ENCODE data around the gene POTEG.
"Not testable (repeated sequence)": the region's sequence is repeated elsewhere in the genome, so short reads cannot be mapped to it uniquely, and the experiment has no call there.

The POTEG gene

DNA sequence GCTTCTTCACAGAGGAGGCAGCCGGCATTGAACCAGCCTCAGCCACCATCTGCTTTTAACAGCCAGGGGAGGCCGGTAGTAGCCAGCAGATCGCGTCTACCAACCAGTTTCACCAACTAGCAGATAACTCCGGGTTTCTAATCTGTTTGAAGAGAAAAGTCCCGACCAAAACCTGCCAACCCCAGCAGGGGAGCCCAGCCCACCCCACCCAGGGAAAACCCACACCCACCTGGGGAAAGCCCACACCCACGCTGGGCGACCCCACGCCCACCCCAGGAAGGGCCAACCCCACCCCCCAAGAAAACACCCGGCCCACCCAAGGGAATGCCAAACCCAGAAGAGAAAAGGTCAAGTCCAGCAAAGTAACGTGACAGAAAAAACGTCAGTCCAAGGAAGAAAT is at the start of gene POTEG:
Gene POTEG, minus strand, starts transcription at position 101 of the 400 bp plus-strand sequence. Its CDS starts 52 bp downstream, at position 49.
- H3K27me3 ChIP-seq (ENCODE audit: control insufficient read depth, insufficient read depth, low read length); H3K9ac ChIP-seq; H3K4me1 ChIP-seq; H3K4me2 ChIP-seq (ENCODE audit: low read length); H3K9me3 ChIP-seq (ENCODE audit: control insufficient read depth, low read length); H3K4me3 ChIP-seq (ENCODE audit: low read depth, low read length); H3K36me3 ChIP-seq (ENCODE audit: control insufficient read depth, insufficient read depth, low read length); H3K27ac ChIP-seq; H2AFZ ChIP-seq; H3K79me2 ChIP-seq: not testable (repeated sequence)

DNA sequence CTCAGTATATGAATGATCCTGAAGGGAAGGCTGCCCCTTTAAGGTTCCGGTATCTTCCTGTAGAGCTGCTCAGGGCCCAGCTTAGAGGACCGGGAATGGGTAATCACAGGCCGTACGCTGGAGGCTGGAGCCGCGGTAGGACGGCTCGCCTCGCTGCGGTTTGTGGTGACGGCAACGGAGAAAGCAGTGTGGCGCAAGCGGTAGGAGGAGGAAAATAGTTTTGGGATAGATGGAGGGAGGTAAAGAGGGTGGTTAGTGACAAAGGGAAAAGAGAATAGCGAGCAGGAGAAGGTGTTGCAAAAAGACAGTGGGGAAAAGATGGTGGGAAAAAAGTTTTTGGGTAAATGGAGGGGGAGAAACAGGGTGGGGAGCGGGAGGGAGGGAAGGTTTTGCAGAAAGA is 48.0 kb upstream of the POTEG start:
- not testable (repeated sequence) for H3K4me2 ChIP-seq (ENCODE audit: low read length); H2AFZ ChIP-seq; H3K27ac ChIP-seq

DNA sequence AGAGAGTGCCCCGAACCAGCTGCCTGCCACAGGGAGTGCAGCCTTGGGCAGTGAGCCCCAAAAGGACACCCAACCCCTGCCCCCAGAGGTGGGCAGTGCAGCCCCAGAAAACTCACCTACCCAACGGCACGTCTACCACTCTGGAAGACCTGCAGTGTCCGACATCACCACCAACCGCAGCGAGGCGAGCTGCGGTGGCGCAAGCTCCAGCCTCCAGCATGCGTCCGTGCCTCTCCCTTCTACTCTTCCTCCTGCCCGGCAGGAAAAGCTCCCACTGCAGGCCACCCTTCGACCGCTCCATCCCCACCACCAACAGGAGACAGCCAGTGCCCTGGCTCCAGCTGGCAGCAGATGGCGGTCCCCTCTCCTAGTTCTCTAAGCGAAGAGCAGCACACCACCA is 47.3 kb upstream of the POTEG start:
- H3K9me3 ChIP-seq (ENCODE audit: control insufficient read depth, low read length); H2AFZ ChIP-seq; H3K79me2 ChIP-seq; H3K4me3 ChIP-seq (ENCODE audit: low read depth, low read length); H3K9ac ChIP-seq; H3K4me2 ChIP-seq (ENCODE audit: low read length); H3K27me3 ChIP-seq (ENCODE audit: control insufficient read depth, insufficient read depth, low read length); H3K27ac ChIP-seq; H3K36me3 ChIP-seq (ENCODE audit: control insufficient read depth, insufficient read depth, low read length); H3K4me1 ChIP-seq: not testable (repeated sequence)

More for the DNA sequence above, 48.0 kb upstream of the POTEG start:
- H3K4me1 ChIP-seq; H3K4me3 ChIP-seq (ENCODE audit: low read depth, low read length); H3K36me3 ChIP-seq (ENCODE audit: control insufficient read depth, insufficient read depth, low read length); H3K79me2 ChIP-seq; H3K9me3 ChIP-seq (ENCODE audit: control insufficient read depth, low read length); H3K27me3 ChIP-seq (ENCODE audit: control insufficient read depth, insufficient read depth, low read length); H3K9ac ChIP-seq: not testable (repeated sequence)

DNA sequence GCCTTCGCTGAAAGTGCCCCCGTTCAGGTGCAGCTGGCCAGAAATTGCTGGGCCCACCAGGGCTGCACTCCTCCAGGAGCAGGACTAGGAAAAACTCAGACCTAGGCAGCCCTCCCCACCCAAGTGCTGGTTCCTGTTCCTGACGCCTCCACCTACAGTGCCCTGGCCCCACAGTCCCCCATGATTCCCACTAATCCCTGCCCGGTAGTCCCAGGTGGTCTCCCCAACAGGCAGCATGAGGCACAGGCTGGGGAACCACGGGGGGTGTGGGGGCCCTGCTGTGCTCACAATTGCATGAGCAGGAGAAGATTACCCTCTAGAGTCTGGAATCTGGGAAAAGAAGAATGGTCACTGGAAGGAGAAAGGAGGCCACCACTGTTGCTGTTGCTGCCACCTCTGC is 46.4 kb upstream of the POTEG start:
- not testable (repeated sequence) for H3K27ac ChIP-seq; H3K79me2 ChIP-seq; H3K36me3 ChIP-seq (ENCODE audit: control insufficient read depth, insufficient read depth, low read length); H2AFZ ChIP-seq; H3K9me3 ChIP-seq (ENCODE audit: control insufficient read depth, low read length); H3K4me3 ChIP-seq (ENCODE audit: low read depth, low read length); H3K9ac ChIP-seq; H3K27me3 ChIP-seq (ENCODE audit: control insufficient read depth, insufficient read depth, low read length); H3K4me2 ChIP-seq (ENCODE audit: low read length); H3K4me1 ChIP-seq

DNA sequence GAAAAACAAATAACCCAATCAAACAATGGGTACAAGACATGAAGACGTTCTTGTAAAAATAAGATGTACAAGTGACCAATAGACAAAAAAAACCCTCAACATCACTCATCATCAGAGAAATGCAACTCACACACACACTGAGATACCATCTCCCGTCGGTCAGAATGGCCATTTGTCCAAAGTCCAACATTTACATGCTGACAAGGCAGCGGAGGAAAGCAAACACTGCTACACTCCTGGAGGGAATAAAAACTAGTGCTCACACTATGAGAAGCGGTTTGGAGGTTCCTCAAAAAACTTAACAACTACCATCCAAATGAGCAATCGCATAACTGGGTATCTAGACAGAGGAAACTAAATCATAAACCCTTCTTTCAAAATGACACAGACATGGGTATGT is 11.6 kb upstream of the POTEG start:
- not testable (repeated sequence) for H3K27me3 ChIP-seq (ENCODE audit: control insufficient read depth, insufficient read depth, low read length); H3K9me3 ChIP-seq (ENCODE audit: control insufficient read depth, low read length); H2AFZ ChIP-seq; H3K4me1 ChIP-seq; H3K9ac ChIP-seq; H3K27ac ChIP-seq; H3K4me2 ChIP-seq (ENCODE audit: low read length); H3K36me3 ChIP-seq (ENCODE audit: control insufficient read depth, insufficient read depth, low read length); H3K4me3 ChIP-seq (ENCODE audit: low read depth, low read length); H3K79me2 ChIP-seq

DNA sequence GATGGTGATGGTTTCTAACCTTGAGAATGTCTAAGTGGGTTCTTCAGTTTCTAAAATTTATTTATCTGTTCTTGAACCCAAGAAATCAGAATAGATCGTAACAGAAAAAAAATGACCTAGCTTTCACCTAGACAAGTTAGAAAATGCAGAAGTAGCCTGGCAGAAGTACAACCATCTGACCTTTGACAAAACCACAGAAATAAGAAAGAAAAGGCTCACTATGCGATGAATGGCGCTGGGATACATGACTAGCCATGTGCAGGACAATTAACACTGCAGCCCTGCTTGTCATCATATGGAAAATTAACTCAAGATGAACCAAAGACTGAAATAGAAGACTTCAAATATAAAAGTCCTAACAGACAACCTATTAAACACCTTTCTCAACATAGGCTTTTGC is 5.7 kb upstream of the POTEG start:
- not testable (repeated sequence) for H3K9me3 ChIP-seq (ENCODE audit: control insufficient read depth, low read length); H3K27ac ChIP-seq; H3K4me2 ChIP-seq (ENCODE audit: low read length); H3K9ac ChIP-seq; H3K36me3 ChIP-seq (ENCODE audit: control insufficient read depth, insufficient read depth, low read length); H3K27me3 ChIP-seq (ENCODE audit: control insufficient read depth, insufficient read depth, low read length); H2AFZ ChIP-seq; H3K79me2 ChIP-seq; H3K4me1 ChIP-seq; H3K4me3 ChIP-seq (ENCODE audit: low read depth, low read length)

DNA sequence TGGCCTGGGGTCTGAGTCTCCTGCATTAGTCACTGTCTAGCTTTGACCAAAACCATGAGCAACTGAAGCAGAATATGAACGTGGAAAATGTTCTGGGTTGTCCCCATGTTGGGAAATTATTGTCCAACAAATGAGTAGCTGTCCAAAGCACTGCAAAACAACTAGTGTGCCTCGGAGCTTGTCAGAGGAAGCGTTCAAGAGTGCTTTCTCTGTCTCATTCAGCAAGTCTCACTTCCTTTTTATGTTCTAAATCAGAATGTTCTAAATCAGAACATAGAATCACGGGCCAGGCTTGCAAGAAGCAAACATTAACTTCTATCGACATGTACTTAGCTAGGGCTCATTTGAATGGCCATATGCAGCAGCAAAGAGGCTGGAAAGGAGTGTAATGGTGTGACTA is 5.1 kb upstream of the POTEG start:
- not testable (repeated sequence) for H2AFZ ChIP-seq; H3K27ac ChIP-seq; H3K9ac ChIP-seq; H3K4me1 ChIP-seq; H3K4me2 ChIP-seq (ENCODE audit: low read length); H3K4me3 ChIP-seq (ENCODE audit: low read depth, low read length); H3K79me2 ChIP-seq; H3K36me3 ChIP-seq (ENCODE audit: control insufficient read depth, insufficient read depth, low read length); H3K27me3 ChIP-seq (ENCODE audit: control insufficient read depth, insufficient read depth, low read length); H3K9me3 ChIP-seq (ENCODE audit: control insufficient read depth, low read length)

DNA sequence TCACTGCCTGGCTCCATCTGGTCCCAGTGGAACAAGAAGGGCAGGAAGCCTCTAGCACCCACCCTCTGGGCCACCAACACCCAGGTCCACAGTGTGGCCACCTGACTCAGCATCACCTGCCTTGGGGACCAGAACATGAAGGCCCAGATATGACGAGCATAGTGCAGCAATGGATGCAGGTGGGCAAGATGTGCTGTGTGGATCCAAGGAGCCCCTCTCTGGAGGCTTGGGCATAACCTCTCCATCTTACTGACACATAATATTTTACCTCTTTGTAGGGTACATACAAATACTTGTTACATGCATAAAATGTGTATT is 2.9 kb upstream of the POTEG start:
- H3K27me3 ChIP-seq (ENCODE audit: control insufficient read depth, insufficient read depth, low read length); H3K9ac ChIP-seq; H3K4me1 ChIP-seq; H3K79me2 ChIP-seq; H3K27ac ChIP-seq; H3K4me3 ChIP-seq (ENCODE audit: low read depth, low read length); H2AFZ ChIP-seq; H3K4me2 ChIP-seq (ENCODE audit: low read length); H3K36me3 ChIP-seq (ENCODE audit: control insufficient read depth, insufficient read depth, low read length); H3K9me3 ChIP-seq (ENCODE audit: control insufficient read depth, low read length): not testable (repeated sequence)

DNA sequence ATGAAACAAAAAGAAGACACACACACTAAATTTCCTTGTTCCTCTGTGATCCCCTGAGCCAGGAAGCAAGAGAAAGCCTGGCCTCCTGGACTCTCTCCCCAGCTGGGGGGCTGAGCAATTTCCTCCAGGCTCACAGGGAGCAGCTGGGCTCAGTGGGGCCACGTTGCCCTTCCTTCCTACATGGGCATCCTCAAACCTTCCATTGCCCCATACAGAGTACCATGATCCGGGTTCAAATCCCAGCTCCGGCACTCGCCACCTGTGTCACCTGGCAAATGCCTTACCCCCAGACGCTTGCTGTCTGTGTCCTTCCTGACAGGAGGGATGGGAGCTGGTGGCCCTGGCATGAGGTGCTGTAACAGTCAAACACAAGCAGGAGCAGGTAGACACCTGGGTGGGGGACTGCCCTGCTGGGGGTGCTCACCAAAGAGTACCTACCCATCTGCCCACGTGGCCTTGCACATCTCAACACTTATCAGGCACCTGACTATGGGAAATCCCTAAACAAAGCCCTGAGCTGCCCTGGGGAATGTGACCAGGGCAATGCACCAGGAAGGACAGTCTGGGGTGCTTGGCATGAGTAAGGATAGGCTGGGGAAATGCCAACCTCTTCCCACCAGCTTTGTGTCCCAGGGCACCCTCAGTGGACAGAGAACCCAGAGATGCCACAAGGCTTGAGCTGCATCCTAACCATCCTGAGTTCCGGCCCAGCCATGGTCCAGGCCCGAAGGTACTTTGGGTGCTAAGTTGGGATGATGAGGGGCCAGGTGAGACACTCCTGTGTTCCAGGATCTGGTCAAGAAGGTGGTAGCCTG is 2.4 kb upstream of the POTEG start:
- not testable (repeated sequence) for H3K9me3 ChIP-seq (ENCODE audit: control insufficient read depth, low read length); H3K4me1 ChIP-seq; H3K9ac ChIP-seq; H3K27ac ChIP-seq; H3K36me3 ChIP-seq (ENCODE audit: control insufficient read depth, insufficient read depth, low read length); H2AFZ ChIP-seq; H3K4me3 ChIP-seq (ENCODE audit: low read depth, low read length); H3K79me2 ChIP-seq; H3K4me2 ChIP-seq (ENCODE audit: low read length); H3K27me3 ChIP-seq (ENCODE audit: control insufficient read depth, insufficient read depth, low read length)

DNA sequence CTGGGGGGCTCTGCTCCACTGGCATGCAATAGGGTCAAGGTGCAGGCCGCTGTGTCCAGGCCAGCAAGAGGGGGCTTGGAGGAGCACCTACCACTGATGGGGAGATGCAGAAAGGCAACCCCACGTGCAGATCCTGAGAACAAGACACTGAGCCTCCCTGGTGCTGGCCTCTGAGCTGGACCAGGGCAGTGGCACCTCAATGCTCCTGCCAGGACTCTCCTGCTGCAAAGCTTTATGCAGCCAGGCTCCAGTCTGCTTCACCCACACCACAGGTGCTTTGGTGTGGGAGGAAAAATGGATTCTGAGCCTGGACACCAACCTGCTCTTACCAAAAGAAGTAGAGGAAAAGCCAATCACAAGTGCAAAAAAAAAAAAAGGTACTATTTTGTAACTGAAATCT is 1.7 kb upstream of the POTEG start:
- not testable (repeated sequence) for H3K4me3 ChIP-seq (ENCODE audit: low read depth, low read length); H3K36me3 ChIP-seq (ENCODE audit: control insufficient read depth, insufficient read depth, low read length)

DNA sequence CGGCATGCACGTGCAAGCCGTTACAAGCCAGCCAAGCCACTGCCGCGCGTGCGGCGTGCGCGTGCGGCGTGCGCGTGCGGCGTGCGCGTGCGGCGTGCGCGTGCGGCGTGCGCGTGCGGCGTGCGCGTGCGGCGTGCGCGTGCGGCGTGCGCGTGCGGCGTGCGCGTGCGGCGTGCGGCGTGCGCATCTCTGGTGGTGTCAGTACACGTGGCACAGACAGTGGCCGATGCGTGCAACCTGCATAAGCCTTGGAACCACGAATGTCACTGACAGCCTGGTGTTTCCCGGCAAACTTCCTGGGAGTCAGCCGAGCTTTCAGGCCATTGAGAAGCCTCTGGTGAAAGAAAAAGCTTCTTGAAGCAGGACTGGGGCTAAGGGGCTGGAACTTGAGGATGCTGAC is 750 bp upstream of the POTEG start:
- H3K9ac ChIP-seq; H3K4me2 ChIP-seq (ENCODE audit: low read length); H3K79me2 ChIP-seq; H3K4me3 ChIP-seq (ENCODE audit: low read depth, low read length); H3K9me3 ChIP-seq (ENCODE audit: control insufficient read depth, low read length); H3K36me3 ChIP-seq (ENCODE audit: control insufficient read depth, insufficient read depth, low read length); H3K27ac ChIP-seq; H3K27me3 ChIP-seq (ENCODE audit: control insufficient read depth, insufficient read depth, low read length); H2AFZ ChIP-seq; H3K4me1 ChIP-seq: not testable (repeated sequence)

More for the DNA sequence above, 1.7 kb upstream of the POTEG start:
- H3K79me2 ChIP-seq; H3K27ac ChIP-seq; H2AFZ ChIP-seq; H3K9me3 ChIP-seq (ENCODE audit: control insufficient read depth, low read length); H3K4me2 ChIP-seq (ENCODE audit: low read length); H3K9ac ChIP-seq; H3K27me3 ChIP-seq (ENCODE audit: control insufficient read depth, insufficient read depth, low read length); H3K4me1 ChIP-seq: not testable (repeated sequence)

Data from parathyroid adenoma (tissue), 2 donors.